Measurements from ENCODE around the gene INPP4B. TPM values are rescaled to one million over a fixed set of nuclear protein-coding genes. Genes with fewer than 3 reads are reported as not detected.

The INPP4B gene
- polyA plus RNA-seq, 1 of the 3 experiments (the other 2 are of a cell fraction): 0.08 TPM

DNA sequence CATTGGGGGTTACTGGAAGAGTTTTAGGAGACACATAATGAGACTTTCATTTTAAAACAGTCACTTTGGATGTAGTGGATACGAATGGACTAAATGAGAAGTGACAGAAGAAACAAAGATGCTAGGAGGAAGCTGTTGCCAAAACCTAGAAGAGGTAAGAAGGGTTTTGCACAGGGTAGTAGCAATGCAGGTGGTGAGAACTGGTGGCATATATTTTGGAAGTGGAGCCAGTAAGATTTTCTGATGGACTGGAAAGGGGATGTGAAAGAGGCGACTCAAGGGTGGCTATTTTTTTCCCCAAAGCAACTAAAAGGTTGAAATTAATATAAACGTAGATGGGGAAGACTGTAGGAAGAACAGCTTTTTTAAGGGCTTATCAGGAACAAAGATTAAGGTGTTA lies 747.7 kb downstream of the INPP4B start:
- Histone ChIP-seq H3F3A (replicated peaks; ENCODE audit: insufficient read depth) (peaks cover 5% of the 10 kb centered on the region), H3K79me2 (ENCODE audit: insufficient read depth) (no peaks in the 10 kb centered on the region), H3K4me1 (ENCODE audit: control insufficient read depth in 1 of 2, insufficient read depth in 2 of 2, low read depth in 1 of 2, low read length in 1 of 2) (peaks cover 3 to 15% of the 10 kb centered on the region in 2 experiments; a peak in 3 of 4 replicates), H4K20me1 (ENCODE audit: insufficient read depth) (no peaks in the 10 kb centered on the region), H3K9ac (no peak overlapping the region), H3K27ac (ENCODE audit: low read depth in 2 of 2, low read length in 1 of 2) (no peak overlapping the region), H3K4me3 (ENCODE audit: low read depth in 2 of 2, low read length in 1 of 2) (no peak overlapping the region), H3K27me3 (ENCODE audit: insufficient read depth) (no peaks in the 10 kb centered on the region), H3K9me2 (no peaks in the 10 kb centered on the region), H3K9me3 (no peaks in the 10 kb centered on the region), H3K4me2 (no peak overlapping the region), H3K36me3 (replicated peaks in 1 of 2; ENCODE audit: control insufficient read depth in 1 of 2, insufficient read depth in 2 of 2, low read length in 1 of 2) (no peaks in the 10 kb centered on the region), H2AFZ (ENCODE audit: low read depth) (no peak overlapping the region)
- DNase-seq: no peak
- TF ChIP-seq JUND (IDR thresholded peaks at IDR 0.05): no peak
- TF ChIP-seq EZH2phosphoT487 (IDR thresholded peaks at IDR 0.05; ENCODE audit: borderline replicate concordance, low read depth): no peak
- no peak for TF ChIP-seq FOXJ3 (CRISPR knock-in tag; IDR thresholded peaks at IDR 0.05)
- no peak for TF ChIP-seq SMC3 (IDR thresholded peaks at IDR 0.05; ENCODE audit: low read depth, low read length)
- TF ChIP-seq FOXM1 (IDR thresholded peaks at IDR 0.05; ENCODE audit: low read depth): no peak
- TF ChIP-seq PBX3 (IDR thresholded peaks at IDR 0.05): no peak
- TF ChIP-seq IRF3 (IDR thresholded peaks at IDR 0.05; ENCODE audit: low read depth, low read length): no peak
- no peak for TF ChIP-seq RCOR1 (IDR thresholded peaks at IDR 0.05; ENCODE audit: low read length)
- TF ChIP-seq CHD2 (IDR thresholded peaks at IDR 0.05; ENCODE audit: low read length, partially characterized antibody): no peak
- TF ChIP-seq RFX5 (IDR thresholded peaks at IDR 0.05; ENCODE audit: low read length): no peak
- no peak for TF ChIP-seq MXI1 (IDR thresholded peaks at IDR 0.05; ENCODE audit: low read depth, low read length)
- no peak for TF ChIP-seq RAD21 (IDR thresholded peaks at IDR 0.05; ENCODE audit: low read length)
- no peak for TF ChIP-seq NFIC (IDR thresholded peaks at IDR 0.05; ENCODE audit: borderline replicate concordance)
- no peak for TF ChIP-seq YY1 (IDR thresholded peaks at IDR 0.05; ENCODE audit: low read depth)
- no peak for TF ChIP-seq TEAD4 (IDR thresholded peaks at IDR 0.05; ENCODE audit: borderline replicate concordance, insufficient read depth)
- TF ChIP-seq SIN3A (IDR thresholded peaks at IDR 0.05; ENCODE audit: borderline replicate concordance, low read depth, low read length): no peak
- TF ChIP-seq RXRA (IDR thresholded peaks at IDR 0.05; ENCODE audit: borderline replicate concordance, low read depth): no peak
- TF ChIP-seq FOSL2 (IDR thresholded peaks at IDR 0.05; ENCODE audit: borderline replicate concordance, low read depth): no peak
- TF ChIP-seq, protein P1, sequence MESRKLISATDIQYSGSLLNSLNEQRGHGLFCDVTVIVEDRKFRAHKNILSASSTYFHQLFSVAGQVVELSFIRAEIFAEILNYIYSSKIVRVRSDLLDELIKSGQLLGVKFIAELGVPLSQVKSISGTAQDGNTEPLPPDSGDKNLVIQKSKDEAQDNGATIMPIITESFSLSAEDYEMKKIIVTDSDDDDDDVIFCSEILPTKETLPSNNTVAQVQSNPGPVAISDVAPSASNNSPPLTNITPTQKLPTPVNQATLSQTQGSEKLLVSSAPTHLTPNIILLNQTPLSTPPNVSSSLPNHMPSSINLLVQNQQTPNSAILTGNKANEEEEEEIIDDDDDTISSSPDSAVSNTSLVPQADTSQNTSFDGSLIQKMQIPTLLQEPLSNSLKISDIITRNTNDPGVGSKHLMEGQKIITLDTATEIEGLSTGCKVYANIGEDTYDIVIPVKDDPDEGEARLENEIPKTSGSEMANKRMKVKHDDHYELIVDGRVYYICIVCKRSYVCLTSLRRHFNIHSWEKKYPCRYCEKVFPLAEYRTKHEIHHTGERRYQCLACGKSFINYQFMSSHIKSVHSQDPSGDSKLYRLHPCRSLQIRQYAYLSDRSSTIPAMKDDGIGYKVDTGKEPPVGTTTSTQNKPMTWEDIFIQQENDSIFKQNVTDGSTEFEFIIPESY (IDR thresholded peaks at IDR 0.05; ENCODE audit: borderline replicate concordance, low read depth): no peak
- TF ChIP-seq TCF12 (IDR thresholded peaks at IDR 0.05): no peak
- 99% methylated on average over 3 of the region's 3 CpGs for WGBS (ENCODE audit: low lambda C conversion rate)
- POLR2A ChIA-PET: no interaction called here
- CTCF ChIA-PET: interaction anchor here (1.5 kb wide), 1 partner anchor 752 kb away, joined by 4 read pairs; no protein-coding TSS in a partner anchor
